ENCODE data around the gene PDZK1IP1.

The PDZK1IP1 gene

DNA sequence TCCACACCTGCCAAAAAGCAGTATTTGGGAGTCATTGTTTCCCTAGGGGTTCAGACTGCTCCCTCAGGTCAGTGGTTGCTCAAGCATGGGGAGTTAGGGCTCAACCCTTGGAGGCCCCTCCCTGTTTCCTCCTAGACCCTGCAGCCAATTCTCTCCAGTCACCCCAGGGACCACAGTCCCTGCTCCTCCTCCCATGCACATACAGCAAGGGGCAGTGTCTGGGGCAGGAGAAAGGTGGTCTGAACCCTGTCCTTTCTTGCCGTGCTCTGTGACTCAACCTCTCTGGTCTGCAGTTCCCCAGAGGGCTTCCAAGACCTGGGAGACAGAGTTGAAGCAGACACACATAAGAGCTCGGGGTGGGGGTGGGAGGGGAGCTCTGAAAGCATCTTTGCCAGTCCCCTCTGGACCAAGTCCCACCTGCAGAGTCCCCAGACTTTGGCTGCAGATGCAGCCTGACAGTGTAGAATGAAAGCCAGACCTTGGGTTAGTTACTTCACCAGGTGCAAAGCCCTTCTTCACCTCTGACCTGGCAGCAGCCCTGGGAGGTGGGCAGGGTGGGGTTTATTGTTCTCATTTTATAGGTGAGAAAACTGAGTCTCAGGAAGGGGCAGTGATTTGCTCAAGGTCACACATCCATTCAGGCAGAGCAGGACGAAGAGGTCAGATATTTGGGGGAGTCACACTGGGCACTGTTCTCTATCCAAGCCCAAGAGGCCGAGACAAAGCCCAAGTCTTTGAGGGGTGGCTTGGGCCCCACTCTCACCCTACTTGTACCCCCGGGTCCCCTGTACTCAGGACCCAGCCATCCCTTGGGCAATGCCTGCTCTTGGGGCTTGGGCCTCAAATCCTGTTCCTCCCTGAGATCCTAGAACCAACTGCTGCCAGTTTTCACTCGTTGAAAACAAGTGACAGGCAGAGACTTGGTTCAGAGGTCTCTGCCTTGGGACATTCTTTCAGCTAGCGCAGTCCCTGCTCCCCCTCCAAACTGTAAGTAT is 748 bp downstream of the PDZK1IP1 start:
- DNase-seq (ENCODE audit: low read depth), result no peak
- no peak for TF ChIP-seq CTCF (IDR thresholded peaks at IDR 0.05; ENCODE audit: control insufficient read depth, extremely low read depth, insufficient read depth)
- H3K4me3 ChIP-seq (ENCODE audit: low read depth, low read length), result no peak overlapping the region

DNA sequence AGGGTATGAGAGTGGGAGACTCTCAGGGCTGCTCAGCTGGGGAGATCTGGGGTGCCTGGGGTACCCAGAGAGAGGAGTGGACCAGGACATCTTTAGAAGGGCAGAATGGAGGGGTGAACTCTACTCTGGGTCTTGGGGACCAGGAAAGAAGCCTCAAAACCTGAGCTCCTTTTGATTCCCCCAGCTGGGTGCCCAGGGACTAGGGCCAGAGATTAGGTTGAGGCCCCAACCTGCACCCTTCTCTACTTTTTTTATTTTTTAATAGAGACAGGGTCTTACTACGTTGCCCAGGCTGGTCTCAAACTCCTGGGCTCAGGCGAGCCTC is 1.9 kb downstream of the PDZK1IP1 start:
- no peak overlapping the region for H3K4me3 ChIP-seq (ENCODE audit: low read depth, low read length)
- no peak for DNase-seq (ENCODE audit: low read depth)
- no peak for TF ChIP-seq CTCF (IDR thresholded peaks at IDR 0.05; ENCODE audit: control insufficient read depth, extremely low read depth, insufficient read depth)

DNA sequence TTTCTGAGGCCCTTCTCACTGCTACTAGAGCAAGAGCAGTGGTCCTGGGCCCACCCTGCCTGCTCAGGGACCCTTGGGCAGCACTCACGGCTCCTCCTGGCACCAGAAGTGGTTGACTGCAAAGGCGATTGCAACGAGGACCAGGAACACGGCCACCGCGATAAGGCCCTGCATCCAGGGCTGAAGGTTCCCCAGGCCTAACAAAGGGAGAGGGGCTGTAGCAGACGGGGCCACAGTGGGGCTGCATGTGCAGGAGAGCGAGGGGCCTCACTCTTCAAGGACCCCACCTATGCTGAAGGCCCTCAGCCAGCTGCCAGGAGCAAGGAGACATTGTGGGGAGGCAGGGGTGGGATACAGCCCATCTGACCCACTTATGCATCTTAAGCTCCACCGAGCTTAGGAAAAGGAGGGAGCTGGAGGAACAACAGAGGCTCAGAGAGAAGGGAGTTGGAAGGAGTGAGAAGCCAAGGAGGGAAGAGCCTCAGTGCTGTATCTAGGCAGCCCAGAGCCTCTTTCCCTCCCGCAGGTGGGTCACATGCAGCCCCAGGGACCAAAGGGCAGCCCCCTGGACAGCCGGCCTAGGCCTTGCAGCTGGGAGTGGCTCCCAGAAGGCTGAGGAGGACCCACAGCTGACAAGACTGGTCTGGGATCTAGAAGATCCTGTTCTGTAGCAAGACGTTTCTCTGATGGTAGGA is 2.5 kb downstream of the PDZK1IP1 start:
- TF ChIP-seq CTCF (IDR thresholded peaks at IDR 0.05; ENCODE audit: control insufficient read depth, extremely low read depth, insufficient read depth), result no peak
- DNase-seq (ENCODE audit: low read depth), result no peak
- no peak overlapping the region for H3K4me3 ChIP-seq (ENCODE audit: low read depth, low read length)

DNA sequence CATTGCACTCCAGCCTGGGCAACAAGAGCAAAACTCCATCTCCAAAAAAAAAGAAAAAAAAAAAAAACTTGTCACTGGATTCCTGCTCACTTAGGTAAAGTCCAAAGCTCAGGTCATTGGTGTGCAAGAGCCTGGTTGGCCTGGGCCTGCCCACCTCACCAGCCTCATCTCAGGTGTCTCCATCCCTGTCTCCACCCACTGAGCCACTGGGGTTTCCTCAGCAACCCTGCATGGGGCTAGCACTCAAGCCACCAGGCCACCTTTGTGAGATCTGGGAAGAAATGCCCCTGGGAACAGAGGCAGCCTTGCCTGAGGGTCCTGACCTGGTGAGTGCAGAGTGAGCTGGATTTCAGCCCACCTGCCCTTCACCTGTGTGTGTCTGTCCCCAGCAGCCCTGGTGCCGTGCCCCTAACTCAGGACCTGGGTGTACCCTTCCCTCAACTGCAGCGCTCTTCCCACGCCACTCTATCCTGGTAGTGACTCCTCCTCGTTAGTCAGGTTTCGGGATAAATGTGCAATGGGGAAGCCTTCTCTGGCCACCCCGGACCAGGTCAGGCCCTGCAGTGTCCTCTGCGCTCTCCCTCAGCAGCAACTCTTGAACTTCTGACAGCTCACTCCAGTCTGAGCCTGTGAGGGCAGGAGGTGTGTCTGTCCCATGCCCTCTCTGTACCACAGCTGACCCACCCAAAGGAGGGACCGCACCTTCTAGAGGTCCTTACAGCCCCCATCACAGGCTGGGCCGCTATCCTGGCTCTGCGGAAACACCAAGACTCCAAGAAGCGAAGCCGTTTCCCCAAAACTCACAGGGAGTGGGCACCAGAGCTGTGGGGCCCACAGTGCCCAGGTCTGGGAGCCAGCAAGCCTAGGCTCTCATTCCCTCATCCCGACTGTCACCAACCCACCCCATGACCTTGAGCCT is 3.3 kb downstream of the PDZK1IP1 start:
- H3K4me3 ChIP-seq (ENCODE audit: low read depth, low read length), result no peak overlapping the region

GRCh38 chr1:47184822-47185677 is 4.8 kb downstream of the PDZK1IP1 start:
- no peak overlapping the region for H3K4me3 ChIP-seq (ENCODE audit: low read depth, low read length)
- no peak for TF ChIP-seq CTCF (IDR thresholded peaks at IDR 0.05; ENCODE audit: control insufficient read depth, extremely low read depth, insufficient read depth)
- no peak for DNase-seq (ENCODE audit: low read depth)

More for the DNA sequence above, 3.3 kb downstream of the PDZK1IP1 start:
- DNase-seq (ENCODE audit: low read depth), result no peak
- no peak for TF ChIP-seq CTCF (IDR thresholded peaks at IDR 0.05; ENCODE audit: control insufficient read depth, extremely low read depth, insufficient read depth)

Measured in LNCaP clone FGC (cell line).